SH-SY5Y (cell line): Measurements from ENCODE around the gene FBXO7.

Source experiments
- GATA2 ChIP-seq: IDR thresholded peaks from 2 replicates; pipeline ENCODE4 v1.6.1; 2011; ENCODE audit warnings: mild to moderate bottlenecking, low read depth, low read length
- GATA3 ChIP-seq: IDR thresholded peaks from 2 replicates; pipeline ENCODE4 v1.6.1; 2011; ENCODE audit warnings: low read depth, mild to moderate bottlenecking, low read length, moderate library complexity

The FBXO7 gene

GRCh38 chr22:32533265-32534111, 58.9 kb downstream of the FBXO7 start:
- TF ChIP-seq GATA2 = no peak
- no peak for TF ChIP-seq GATA3

- no peak for TF ChIP-seq GATA2
- no peak for TF ChIP-seq GATA3
Observed at GRCh38 chr22:32534252-32535235, 59.9 kb downstream of the FBXO7 start.

GRCh38 chr22:32535531-32536190, 61.0 kb downstream of the FBXO7 start:
- TF ChIP-seq GATA2 (no peak), GATA3 (no peak)

- TF ChIP-seq GATA2 = no peak
- TF ChIP-seq GATA3 = no peak
Observed at GRCh38 chr22:32536352-32536751, 61.7 kb downstream of the FBXO7 start.

GRCh38 chr22:32538521-32538920, 63.9 kb downstream of the FBXO7 start:
- TF ChIP-seq GATA3 = no peak
- no peak for TF ChIP-seq GATA2

- TF ChIP-seq GATA2 = no peak
- TF ChIP-seq GATA3 = no peak
Observed at GRCh38 chr22:32539631-32540421, 65.2 kb downstream of the FBXO7 start.

GRCh38 chr22:32541481-32541880, 66.9 kb downstream of the FBXO7 start:
- no peak for TF ChIP-seq GATA2
- no peak for TF ChIP-seq GATA3

- TF ChIP-seq GATA3 (no peak), GATA2 (no peak)
Observed at GRCh38 chr22:32542066-32542676, 67.6 kb downstream of the FBXO7 start.

GRCh38 chr22:32542677-32543357, 68.2 kb downstream of the FBXO7 start:
- TF ChIP-seq GATA2 (no peak), GATA3 (no peak)

GRCh38 chr22:32544953-32545558, 70.4 kb downstream of the FBXO7 start:
- TF ChIP-seq GATA2 (no peak), GATA3 (no peak)

GRCh38 chr22:32545801-32546200, 71.2 kb downstream of the FBXO7 start:
- TF ChIP-seq GATA2 = no peak
- TF ChIP-seq GATA3 = no peak

GRCh38 chr22:32546496-32546895, 71.9 kb downstream of the FBXO7 start:
- no peak for TF ChIP-seq GATA2
- no peak for TF ChIP-seq GATA3
